GM12801 (cell line): ENCODE results near the gene IER5L.

ENCODE experiments used
- TF ChIP-seq, protein P1 (sequence below): IDR thresholded peaks from one replicate; pipeline ENCODE4 v1.5.1; 2011; ENCODE audit warnings: control low read depth; ENCODE audit not compliant: insufficient read length; ENCODE audit errors: extremely low read depth

Gene IER5L

DNA sequence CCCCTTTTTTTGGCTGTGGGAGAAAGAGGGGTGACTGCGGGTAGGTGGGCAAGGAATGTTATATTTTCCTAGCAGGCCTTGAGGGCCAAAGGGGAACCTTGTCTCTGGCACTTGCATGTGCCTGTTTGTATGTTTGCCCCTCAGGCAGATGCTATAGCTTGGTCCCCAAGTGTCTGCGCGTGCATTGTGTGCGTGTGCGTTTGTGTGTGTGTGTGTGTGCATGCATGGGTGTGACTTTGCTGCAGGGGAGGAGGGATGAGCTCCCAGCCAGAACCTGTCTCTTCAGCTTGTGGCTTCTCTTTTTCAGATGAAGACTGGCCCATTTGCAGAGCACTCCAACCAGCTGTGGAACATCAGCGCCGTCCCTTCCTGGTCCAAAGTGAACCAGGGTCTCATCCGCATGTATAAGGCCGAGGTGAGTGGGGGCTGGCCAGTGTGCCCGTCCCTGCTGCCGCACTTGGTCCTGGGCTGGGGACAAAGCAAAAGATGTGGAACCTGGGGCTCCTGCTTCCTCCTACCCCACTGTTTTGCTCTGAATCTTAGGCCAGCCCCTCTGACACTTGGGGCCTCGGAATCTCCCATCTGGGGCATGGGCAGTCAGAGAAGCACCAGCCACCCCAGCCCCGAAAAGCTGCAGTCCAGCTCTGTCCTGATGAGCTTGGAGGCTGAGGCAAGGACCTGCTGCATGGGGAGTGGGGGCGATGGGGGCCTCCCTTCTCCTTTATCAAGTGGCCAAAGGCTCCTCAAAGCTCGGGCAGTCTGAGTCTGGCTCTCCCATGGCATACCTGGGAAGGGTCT lies 35.7 kb downstream of the IER5L start:
- TF ChIP-seq, protein P1, sequence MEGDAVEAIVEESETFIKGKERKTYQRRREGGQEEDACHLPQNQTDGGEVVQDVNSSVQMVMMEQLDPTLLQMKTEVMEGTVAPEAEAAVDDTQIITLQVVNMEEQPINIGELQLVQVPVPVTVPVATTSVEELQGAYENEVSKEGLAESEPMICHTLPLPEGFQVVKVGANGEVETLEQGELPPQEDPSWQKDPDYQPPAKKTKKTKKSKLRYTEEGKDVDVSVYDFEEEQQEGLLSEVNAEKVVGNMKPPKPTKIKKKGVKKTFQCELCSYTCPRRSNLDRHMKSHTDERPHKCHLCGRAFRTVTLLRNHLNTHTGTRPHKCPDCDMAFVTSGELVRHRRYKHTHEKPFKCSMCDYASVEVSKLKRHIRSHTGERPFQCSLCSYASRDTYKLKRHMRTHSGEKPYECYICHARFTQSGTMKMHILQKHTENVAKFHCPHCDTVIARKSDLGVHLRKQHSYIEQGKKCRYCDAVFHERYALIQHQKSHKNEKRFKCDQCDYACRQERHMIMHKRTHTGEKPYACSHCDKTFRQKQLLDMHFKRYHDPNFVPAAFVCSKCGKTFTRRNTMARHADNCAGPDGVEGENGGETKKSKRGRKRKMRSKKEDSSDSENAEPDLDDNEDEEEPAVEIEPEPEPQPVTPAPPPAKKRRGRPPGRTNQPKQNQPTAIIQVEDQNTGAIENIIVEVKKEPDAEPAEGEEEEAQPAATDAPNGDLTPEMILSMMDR, result no peak

DNA sequence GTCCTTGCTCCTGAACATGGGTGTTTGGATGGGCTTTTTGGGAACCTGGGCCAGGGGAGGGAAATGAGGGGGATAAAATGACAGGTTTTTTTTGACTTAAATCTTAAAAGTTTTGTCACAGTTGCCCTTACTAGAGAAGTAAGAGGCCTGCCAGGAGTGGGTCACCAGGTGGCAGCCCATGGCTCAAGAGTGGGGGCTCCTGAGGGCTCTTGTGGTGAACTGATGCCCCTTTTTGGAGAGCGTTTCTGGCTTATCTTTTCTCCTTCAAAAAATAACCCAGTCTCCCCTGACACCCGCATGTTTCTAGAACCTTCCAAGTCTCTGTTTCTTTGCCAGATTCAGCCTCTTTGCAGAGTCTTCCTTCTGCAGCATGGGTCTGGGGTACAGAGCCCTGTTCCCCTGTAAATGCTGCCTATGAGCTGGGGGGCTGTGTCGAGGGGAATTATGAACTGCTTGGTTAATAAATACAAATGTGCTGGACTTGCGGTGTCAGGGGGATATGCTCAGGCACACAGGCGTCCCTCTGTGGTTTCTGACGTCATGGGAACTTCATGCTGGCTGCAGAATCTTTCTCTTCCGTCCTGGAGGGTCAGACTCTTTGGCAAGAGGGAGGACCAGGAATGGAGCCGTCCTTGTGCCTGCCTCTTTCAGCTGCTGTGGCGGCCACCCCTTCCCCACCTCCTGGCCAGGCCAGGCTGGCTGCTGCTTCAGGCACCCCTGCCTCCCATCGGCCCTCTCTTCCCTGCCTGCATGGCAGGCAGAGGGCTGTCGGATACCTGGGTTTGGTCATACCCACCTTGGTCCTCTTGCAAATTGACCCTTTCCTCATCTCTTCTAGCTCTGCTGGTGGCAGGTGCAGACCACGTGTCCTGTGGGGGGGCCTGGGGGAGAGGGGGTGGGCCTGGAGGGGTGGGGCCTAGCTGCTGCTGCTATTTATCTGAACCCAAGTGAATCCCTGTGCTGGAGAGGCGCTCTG lies 36.7 kb downstream of the IER5L start:
- TF ChIP-seq, protein P1, result no peak

DNA sequence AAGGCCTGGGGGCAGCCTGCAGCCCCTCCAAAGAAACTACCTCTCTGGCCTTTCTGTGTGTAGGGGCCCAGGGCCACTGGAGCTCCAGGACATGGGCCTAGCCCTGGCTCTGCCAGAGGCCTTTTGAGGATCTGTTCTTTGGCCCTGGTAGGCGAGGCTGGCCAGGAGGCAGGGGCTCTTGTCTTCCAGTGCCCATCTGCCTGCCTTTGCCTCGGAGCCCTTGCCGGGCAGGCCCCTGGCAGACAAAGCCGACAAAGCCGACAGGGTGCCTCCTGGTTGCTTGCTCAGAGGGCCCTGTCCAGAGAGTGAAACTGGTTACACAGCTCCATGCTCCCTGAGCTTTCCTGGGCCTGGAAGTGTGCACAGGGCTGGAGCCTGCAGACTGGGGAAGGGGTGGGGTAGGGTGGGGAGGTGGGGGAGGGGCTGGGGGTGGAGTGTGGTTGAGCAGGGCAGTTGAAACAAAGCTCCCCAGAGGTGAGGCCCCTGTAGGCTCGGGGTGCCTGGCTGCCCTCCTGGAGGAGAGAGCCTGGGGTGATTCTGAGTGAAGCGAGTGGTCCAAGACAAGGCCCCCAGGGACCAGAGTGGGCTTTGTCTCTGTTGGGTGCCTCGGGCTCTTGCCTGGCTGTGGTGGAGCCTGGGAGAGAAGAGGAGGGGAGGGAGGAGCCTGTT lies 37.5 kb downstream of the IER5L start:
- TF ChIP-seq, protein P1, result no peak

DNA sequence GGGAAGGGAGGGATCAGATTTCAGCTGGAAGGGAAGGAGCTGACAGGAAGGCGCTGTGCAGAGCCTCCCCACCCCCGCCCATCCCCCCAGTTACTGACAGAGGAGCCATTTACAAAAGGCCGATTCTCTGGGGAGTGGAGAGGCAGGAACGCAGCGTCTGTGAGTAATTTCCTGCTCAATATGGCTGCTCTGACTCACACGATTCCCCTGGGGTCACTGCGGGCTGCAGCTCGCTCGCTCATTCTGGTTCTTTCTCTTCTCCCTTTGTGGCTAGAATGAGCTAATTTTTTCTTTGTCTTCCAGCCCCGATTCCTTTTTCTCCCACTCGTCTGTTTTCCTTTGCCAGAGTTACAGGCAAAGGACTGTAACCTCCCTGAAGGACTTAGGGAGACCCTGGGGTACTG lies 38.1 kb downstream of the IER5L start:
- TF ChIP-seq, protein P1, result no peak

DNA sequence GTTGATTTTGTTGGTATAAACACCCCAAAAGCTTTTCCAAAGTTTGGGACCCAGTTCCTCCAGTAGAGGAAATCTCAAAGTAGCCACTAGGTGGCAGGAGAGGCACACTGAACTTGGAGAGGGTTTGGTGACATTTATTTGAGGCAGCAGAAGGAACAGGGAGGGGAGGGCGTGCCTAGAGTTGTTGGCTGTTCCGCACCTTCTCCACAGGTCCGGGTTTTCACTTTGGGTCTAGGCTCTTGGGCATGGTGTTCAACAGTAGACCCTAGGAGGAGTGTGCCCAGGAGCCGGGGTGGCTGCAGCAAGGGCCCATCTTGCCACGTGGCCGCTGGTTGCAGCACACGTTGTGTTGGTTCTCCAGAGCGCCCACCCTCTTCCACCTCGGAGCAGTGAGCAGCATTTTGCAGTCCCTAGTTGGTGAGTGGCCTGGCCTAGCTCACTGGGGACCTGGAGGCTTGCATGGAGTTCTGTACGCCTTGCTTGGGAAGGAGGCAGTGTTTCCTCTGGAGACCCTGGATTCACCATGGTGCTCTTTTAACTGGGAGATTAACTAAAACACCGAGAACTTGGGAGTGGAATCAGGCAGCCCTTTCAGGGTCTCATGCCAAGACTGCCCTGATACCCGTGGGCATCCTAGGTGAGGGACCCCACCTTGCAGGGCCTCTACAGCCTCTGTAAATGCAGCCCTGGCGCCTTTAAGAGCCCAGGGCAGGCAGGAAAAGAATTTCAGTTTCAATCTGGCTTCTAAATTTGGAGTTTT lies 38.6 kb downstream of the IER5L start:
- TF ChIP-seq, protein P1, result peak; percentile 45

DNA sequence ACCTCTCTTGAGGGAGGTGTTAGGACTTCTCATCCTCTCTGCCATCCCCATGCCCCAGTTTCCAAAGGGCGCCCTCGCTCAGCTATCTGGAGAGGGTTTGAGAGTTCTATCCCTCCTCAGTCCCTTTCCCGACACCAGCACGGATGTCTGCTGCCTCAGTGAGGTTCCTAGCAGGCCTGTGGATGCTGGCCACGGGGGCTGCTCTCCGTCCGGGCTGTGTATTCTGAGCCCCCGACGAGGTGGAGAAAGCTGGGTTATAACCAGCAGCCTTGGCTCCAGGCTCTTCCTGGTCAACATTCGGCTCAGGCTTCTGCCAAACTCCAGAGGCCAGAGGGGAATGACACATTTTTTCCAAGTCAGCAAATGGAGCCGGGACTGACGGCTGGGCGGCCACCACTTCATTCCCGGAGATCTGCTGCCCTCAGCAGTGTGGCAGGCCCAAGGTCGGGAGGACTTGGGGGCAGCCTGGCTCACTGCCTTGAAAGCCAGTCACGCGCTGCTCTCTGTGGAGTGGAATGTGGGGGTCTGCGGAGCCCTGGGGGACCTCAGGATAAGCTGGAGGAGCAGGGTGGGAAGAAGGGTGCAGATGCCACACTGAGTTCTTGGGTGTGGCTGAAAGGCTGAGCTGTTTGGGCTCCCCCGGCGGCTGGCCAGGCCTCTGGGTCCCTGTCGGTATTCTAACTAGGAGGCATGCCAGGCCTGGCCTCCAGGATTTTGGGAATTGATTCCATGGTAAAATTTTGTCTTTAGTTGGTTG lies 39.4 kb downstream of the IER5L start:
- TF ChIP-seq, protein P1, result no peak
